H1 (cell line): ENCODE results near the gene LHPP. TPM values are rescaled to one million over a fixed set of nuclear protein-coding genes. Genes with fewer than 3 reads are reported as not detected.

ENCODE experiments used
- CTCF ChIA-PET: fragments of 300-600 bp; sonication (Branson Sonifier 250); formaldehyde crosslinking; loops from one replicate; lab custom pipeline; 2021; ENCODE audit not compliant: partially characterized antibody; lab: Charles Lee
- POLR2A ChIA-PET: fragments of 300-600 bp; sonication (Branson Sonifier 250); formaldehyde crosslinking; loops from one replicate; lab custom pipeline; 2021; ENCODE audit warnings: inconsistent platforms; ENCODE audit not compliant: partially characterized antibody; lab: Charles Lee
- DNase-seq, 2 experiments: peaks; one replicate each; pipeline versions ENCODE4 v3.0.0 to v3.0.0-alpha.2; 2010 to 2022; ENCODE audit warnings: low spot score in 2 of 2, low read depth in 1 of 2, mixed read lengths in 1 of 2
- FAIRE-seq: peaks from 2 replicates; lab custom pipeline; 2011; peaks lifted over from hg19 to GRCh38; lab: Jason Lieb, UNC
- H2AFZ ChIP-seq: 2 replicates; pipeline ENCODE4 v1.8.1; 2012; ENCODE audit warnings: low read length, inconsistent platforms
- H2AK5ac ChIP-seq: 2 replicates; pipeline ENCODE4 v1.6.1; 2013; ENCODE audit warnings: low read depth, low read length
- H2BK120ac ChIP-seq: replicated peaks from 2 replicates; pipeline ENCODE3; 2013; ENCODE audit warnings: low read depth, low read length, inconsistent platforms
- H2BK12ac ChIP-seq: 2 replicates; pipeline ENCODE4 v1.6.1; 2013; ENCODE audit warnings: low read depth, low read length
- H2BK15ac ChIP-seq: 2 replicates; pipeline ENCODE4 v1.6.1; 2013; ENCODE audit warnings: low read length
- H2BK20ac ChIP-seq: 2 replicates; pipeline ENCODE4 v1.6.1; 2013; ENCODE audit warnings: low read length
- H2BK5ac ChIP-seq: 2 replicates; pipeline ENCODE4 v1.6.1; 2013; ENCODE audit warnings: low read depth, low read length
- H3K14ac ChIP-seq: 2 replicates; pipeline ENCODE4 v1.6.1; 2013; ENCODE audit warnings: inconsistent platforms; ENCODE audit not compliant: insufficient read length
- H3K18ac ChIP-seq: 2 replicates; pipeline ENCODE4 v1.6.1; 2013; ENCODE audit warnings: low read length; ENCODE audit errors: extremely low read depth
- H3K23ac ChIP-seq: 2 replicates; pipeline ENCODE4 v1.6.1; 2013; ENCODE audit warnings: inconsistent platforms; ENCODE audit not compliant: insufficient read length
- H3K23me2 ChIP-seq: 2 replicates; pipeline ENCODE4 v1.6.1; 2013; ENCODE audit warnings: low read depth, low read length
- H3K27ac ChIP-seq: 2 replicates; pipeline ENCODE4 v1.6.1; 2011; ENCODE audit warnings: low read depth, low read length, inconsistent platforms
- H3K27me3 ChIP-seq, 4 experiments: replicated peaks in 1 of 4; 1 replicate in 1 of 4; 2 replicates in 3 of 4; pipeline versions ENCODE4 v1.6.1 to v1.8.1; 2011 to 2013; ENCODE audit warnings: low read length in 3 of 4, mild to moderate bottlenecking in 3 of 4, inconsistent platforms in 2 of 4, mixed read lengths in 2 of 4, moderate library complexity in 1 of 4; ENCODE audit not compliant: control insufficient read depth in 3 of 4, insufficient read depth in 3 of 4; ENCODE audit errors: extremely low read depth in 1 of 4
- H3K36me3 ChIP-seq, 4 experiments: 2 replicates each; pipeline versions ENCODE4 v1.6.1 to v1.8.1; 2011 to 2013; ENCODE audit warnings: mild to moderate bottlenecking in 4 of 4, low read length in 3 of 4, moderate library complexity in 2 of 4, control low read depth in 1 of 4, inconsistent platforms in 1 of 4; ENCODE audit not compliant: insufficient read depth in 4 of 4, control insufficient read depth in 2 of 4
- H3K4ac ChIP-seq: replicated peaks from 2 replicates; pipeline ENCODE3; 2013; ENCODE audit warnings: low read length, low read depth, mixed read lengths, inconsistent platforms; ENCODE audit not compliant: insufficient read length
- H3K4me1 ChIP-seq, 4 experiments: replicated peaks in 1 of 4; 1 replicate in 1 of 4; 2 replicates in 3 of 4; pipeline versions ENCODE4 v1.6.1 to v1.8.1; 2011 to 2013; ENCODE audit warnings: low read length in 3 of 4, inconsistent platforms in 2 of 4, mixed read lengths in 1 of 4; ENCODE audit not compliant: insufficient read depth in 4 of 4, control insufficient read depth in 3 of 4
- H3K4me2 ChIP-seq, 2 experiments: 2 replicates each; pipeline versions ENCODE4 v1.6.1 to v1.8.1; 2011 to 2013; ENCODE audit warnings: low read depth in 2 of 2, low read length in 2 of 2, control low read depth in 1 of 2, inconsistent platforms in 1 of 2, mild to moderate bottlenecking in 1 of 2; ENCODE audit not compliant: insufficient read depth in 1 of 2
- H3K4me3 ChIP-seq, 4 experiments: fragments of 200-600, 300-600 bp in 1 of 4; sonication (generic), shearing (Covaris generic), sonication (Bioruptor Twin) in 1 of 4; 2 replicates each; pipeline versions ENCODE4 v1.5.1 to v1.8.1; 2011 to 2016; ENCODE audit warnings: low read length in 4 of 4, low read depth in 3 of 4, control low read depth in 2 of 4, inconsistent platforms in 2 of 4, mild to moderate bottlenecking in 2 of 4, mixed read lengths in 1 of 4, moderate library complexity in 1 of 4; ENCODE audit not compliant: insufficient read depth in 2 of 4; ENCODE audit errors: extremely low read depth in 1 of 4
- H3K56ac ChIP-seq: replicated peaks from 2 replicates; pipeline ENCODE3; 2013; ENCODE audit warnings: low read depth, mild to moderate bottlenecking, mixed read lengths, low read length, inconsistent platforms; ENCODE audit not compliant: insufficient read length
- H3K79me1 ChIP-seq: 2 replicates; pipeline ENCODE4 v1.6.1; 2013; ENCODE audit warnings: low read depth, low read length, control low read depth
- H3K79me2 ChIP-seq, 2 experiments: 2 replicates each; pipeline versions ENCODE4 v1.6.1 to v1.8.1; 2012 to 2013; ENCODE audit warnings: low read length in 2 of 2, mild to moderate bottlenecking in 2 of 2, inconsistent platforms in 1 of 2; ENCODE audit not compliant: insufficient read depth in 2 of 2, control insufficient read depth in 1 of 2
- H3K9ac ChIP-seq, 4 experiments: replicated peaks in 1 of 4; 1 replicate in 1 of 4; 2 replicates in 3 of 4; pipeline versions ENCODE4 v1.6.1 to v1.8.1; 2011 to 2013; ENCODE audit warnings: low read depth in 3 of 4, low read length in 3 of 4, control low read depth in 2 of 4, mild to moderate bottlenecking in 2 of 4, moderate library complexity in 2 of 4, inconsistent platforms in 1 of 4; ENCODE audit errors: extremely low read depth in 1 of 4
- H3K9me3 ChIP-seq, 2 experiments: 2 replicates each; pipeline versions ENCODE4 v1.6.1 to v1.8.1; 2012 to 2013; ENCODE audit warnings: mild to moderate bottlenecking in 2 of 2, moderate library complexity in 2 of 2, control low read depth in 1 of 2, inconsistent platforms in 1 of 2, low read depth in 1 of 2, low read length in 1 of 2, mixed read lengths in 1 of 2; ENCODE audit not compliant: insufficient read depth in 2 of 2
- H4K20me1 ChIP-seq, 2 experiments: replicated peaks in 1 of 2; 2 replicates each; pipeline versions ENCODE3 to v1.8.1; 2011 to 2013; ENCODE audit warnings: inconsistent platforms in 2 of 2, low read length in 2 of 2, mild to moderate bottlenecking in 1 of 2; ENCODE audit not compliant: insufficient read depth in 2 of 2, control insufficient read depth in 1 of 2
- H4K5ac ChIP-seq: 2 replicates; pipeline ENCODE4 v1.6.1; 2013; ENCODE audit warnings: low read length, low read depth, mixed read lengths, inconsistent platforms; ENCODE audit not compliant: insufficient read length
- H4K8ac ChIP-seq: 2 replicates; pipeline ENCODE4 v1.8.0; 2013; ENCODE audit warnings: mild to moderate bottlenecking, moderate library complexity, low read length, inconsistent platforms; ENCODE audit not compliant: insufficient read depth; ENCODE audit errors: extremely low read depth
- H4K91ac ChIP-seq: replicated peaks from 2 replicates; pipeline ENCODE3; 2013; ENCODE audit warnings: low read length, mixed read lengths, inconsistent platforms; ENCODE audit not compliant: insufficient read length
- CHD2 ChIP-seq: IDR thresholded peaks from 2 replicates; pipeline ENCODE4 v1.6.1; 2012; ENCODE audit warnings: low read length, improper control_type of control experiment
- EP300 ChIP-seq, 2 experiments: IDR thresholded peaks; 1 replicate in 1 of 2; 2 replicates in 1 of 2; pipeline ENCODE4 v1.6.1; 2011 to 2012; ENCODE audit warnings: low read depth in 2 of 2, low read length in 2 of 2, mild to moderate bottlenecking in 2 of 2, borderline replicate concordance in 1 of 2, inconsistent platforms in 1 of 2, moderate library complexity in 1 of 2
- NRF1 ChIP-seq: IDR thresholded peaks from 2 replicates; pipeline ENCODE4 v1.6.1; 2011; ENCODE audit warnings: mild to moderate bottlenecking, low read depth, low read length, improper control_type of control experiment
- SP4 ChIP-seq: IDR thresholded peaks from 2 replicates; pipeline ENCODE4 v1.6.1; 2012; ENCODE audit warnings: low read length, inconsistent platforms
- TAF1 ChIP-seq: IDR thresholded peaks from 2 replicates; pipeline ENCODE4 v1.6.1; 2011; ENCODE audit warnings: mild to moderate bottlenecking, low read depth, low read length
- TCF12 ChIP-seq: IDR thresholded peaks from 2 replicates; pipeline ENCODE4 v1.6.1; 2011; ENCODE audit warnings: low read depth, mild to moderate bottlenecking, low read length
- WGBS, 2 experiments: shearing (Covaris generic) in 1 of 2; methylation state at CpG; one replicate each; pipeline versions ENCODE4 v1.1.6 to v1.1.7; 2013 to 2015; ENCODE audit warnings: low lambda C conversion rate in 2 of 2, mixed read lengths in 2 of 2, inconsistent platforms in 1 of 2, low coverage in 1 of 2, missing lambda C conversion rate in 1 of 2; ENCODE audit not compliant: insufficient replicate concordance in 2 of 2, insufficient coverage in 1 of 2, insufficient read length in 1 of 2; ENCODE audit errors: extremely low coverage in 1 of 2, missing lambda C conversion rate in 1 of 2; 5-methylcytosine and 5-hydroxymethylcytosine counted together
- polyA plus RNA-seq, 7 experiments: library from polyadenylated mRNA; depleted of rRNA in 3 of 7; stranded (reverse) in 5 of 7; unstranded in 2 of 7; fragments of >200 nt in 5 of 7; fragments of 200-250 nt in 2 of 7; gene quantifications; 1 replicate in 5 of 7; 2 replicates in 1 of 7; 4 replicates in 1 of 7; pipeline versions ENCODE4 v1.2.1 to v1.2.3, GENCODE V29; 2011 to 2013; ENCODE audit warnings: missing spikeins in 2 of 7, mixed read lengths in 2 of 7
- total RNA-seq: library from RNA; stranded (reverse); fragmentation: NEBNext Ultra II Directional; extraction: Animal tissue kit (Norgen Biotek cat#: 25700); gene quantifications from 2 replicates; pipeline ENCODE4 v1.2.1, GENCODE V29; 2021

LHPP gene
- total and polyA plus RNA-seq, 2 of the 8 experiments (the other 6 are each of a cell fraction or from before 2014, with no cell fraction given) = 26.0 to 45.0 TPM

DNA sequence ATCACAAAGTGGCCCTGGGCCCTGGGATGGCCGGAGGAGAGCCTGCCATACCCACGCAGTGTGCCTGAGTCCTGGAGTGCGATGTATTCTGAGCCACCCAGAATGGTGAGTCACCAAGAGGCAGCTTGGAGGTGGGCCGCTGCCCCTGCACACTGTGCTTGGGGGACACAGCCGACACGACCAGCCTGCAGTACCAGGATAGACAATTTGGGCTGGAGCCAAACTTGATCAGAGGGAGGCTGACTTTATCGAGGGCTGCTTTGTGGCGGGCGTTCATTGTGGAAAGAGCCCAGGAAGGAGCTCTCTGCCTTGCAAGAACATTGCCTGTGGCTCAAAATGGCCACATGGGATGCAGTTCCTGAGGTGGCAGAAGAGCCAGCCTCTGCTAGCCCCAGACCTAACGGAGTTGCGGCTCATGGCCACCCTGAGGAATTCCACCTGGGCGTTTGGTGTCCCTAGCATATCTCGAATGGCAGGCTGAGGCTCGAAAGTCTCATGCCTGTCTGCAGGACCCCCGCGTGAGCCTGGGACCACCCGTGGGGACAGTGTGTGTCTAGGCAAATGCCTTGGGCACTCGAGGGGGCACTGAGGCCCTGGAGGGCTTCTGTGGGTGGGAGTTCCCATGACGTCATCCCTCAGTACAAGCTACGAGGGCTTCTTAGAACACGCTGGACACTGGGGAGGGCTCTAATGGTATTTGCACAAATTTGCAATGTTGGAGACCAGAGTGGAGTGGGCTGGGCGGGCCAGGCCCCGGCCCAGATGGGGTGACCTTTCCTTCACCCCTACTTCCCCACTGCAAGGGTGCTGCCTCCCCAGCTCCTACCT, 79.7 kb downstream of the LHPP start:
- H2AFZ ChIP-seq = no peak overlapping the region
- H3K4ac ChIP-seq = no peak overlapping the region
- TF ChIP-seq CHD2 (no peak), EP300 (IDR thresholded peaks at IDR 0.05; ENCODE audit: borderline replicate concordance in 1 of 2, low read depth in 2 of 2, low read length in 2 of 2) (no peak), TAF1 (no peak), NRF1 (no peak), SP4 (no peak), TCF12 (no peak)
- H4K91ac ChIP-seq = no peak overlapping the region
- H2AK5ac ChIP-seq = no peak overlapping the region
- no peaks in the 10 kb centered on the region for H3K79me1 ChIP-seq
- peaks cover 0 to 1% of the 10 kb centered on the region in 2 experiments for H4K20me1 ChIP-seq
- peak overlapping the region; percentile 28 for H4K8ac ChIP-seq
- FAIRE-seq (no peak), DNase-seq (no peak)
- POLR2A ChIA-PET = no interaction called here
- 95% methylated on average over 23 of the region's 23 CpGs; no CpG with 5 or more reads in 1 of the 2 experiments for WGBS, 2 experiments
- peaks cover 0 to 9% (median 3%) of the 10 kb centered on the region in 4 experiments; a peak in 5 of 7 replicates for H3K4me1 ChIP-seq
- H3K9me3 ChIP-seq = no peaks in the 10 kb centered on the region
- H3K23me2 ChIP-seq = no peaks in the 10 kb centered on the region
- no peak overlapping the region for H3K27ac ChIP-seq
- no peak overlapping the region for H4K5ac ChIP-seq
- no peak overlapping the region for H2BK12ac ChIP-seq
- no peak overlapping the region for H2BK20ac ChIP-seq
- no peak overlapping the region for H3K4me2 ChIP-seq
- H2BK15ac ChIP-seq = 0 out of 2 replicates have a peak overlapping the region, but pooled peaks have one; percentile 31
- H3K23ac ChIP-seq = no peak overlapping the region
- H3K4me3 ChIP-seq = no peak overlapping the region
- H2BK5ac ChIP-seq = no peak overlapping the region
- no peaks in the 10 kb centered on the region for H3K36me3 ChIP-seq
- no peak overlapping the region for H2BK120ac ChIP-seq
- H3K27me3 ChIP-seq = no peaks in the 10 kb centered on the region
- CTCF ChIA-PET = interaction anchor here (0.5 to 38.0 kb wide), 14 partner anchors 9 to 313 kb away, joined by 3 to 681 read pairs (median 4); no protein-coding TSS in a partner anchor
- no peak overlapping the region for H3K56ac ChIP-seq
- no peak overlapping the region for H3K14ac ChIP-seq
- H3K18ac ChIP-seq = no peak overlapping the region
- no peak overlapping the region for H3K9ac ChIP-seq
- no peaks in the 10 kb centered on the region for H3K79me2 ChIP-seq
